Measurements from ENCODE around the gene SPDYE4. TPM values are rescaled to one million over a fixed set of nuclear protein-coding genes. Genes with fewer than 3 reads are reported as not detected.
"Not testable (repeated sequence)": the region's sequence is repeated elsewhere in the genome, so short reads cannot be mapped to it uniquely, and the experiment has no call there.

Gene SPDYE4, protein sequence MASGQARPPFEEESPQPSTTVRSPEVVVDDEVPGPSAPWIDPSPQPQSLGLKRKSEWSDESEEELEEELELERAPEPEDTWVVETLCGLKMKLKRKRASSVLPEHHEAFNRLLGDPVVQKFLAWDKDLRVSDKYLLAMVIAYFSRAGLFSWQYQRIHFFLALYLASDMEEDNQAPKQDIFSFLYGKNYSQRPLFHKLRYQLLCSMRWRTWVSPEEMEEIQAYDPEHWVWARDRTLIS
- total RNA-seq = not detected

DNA sequence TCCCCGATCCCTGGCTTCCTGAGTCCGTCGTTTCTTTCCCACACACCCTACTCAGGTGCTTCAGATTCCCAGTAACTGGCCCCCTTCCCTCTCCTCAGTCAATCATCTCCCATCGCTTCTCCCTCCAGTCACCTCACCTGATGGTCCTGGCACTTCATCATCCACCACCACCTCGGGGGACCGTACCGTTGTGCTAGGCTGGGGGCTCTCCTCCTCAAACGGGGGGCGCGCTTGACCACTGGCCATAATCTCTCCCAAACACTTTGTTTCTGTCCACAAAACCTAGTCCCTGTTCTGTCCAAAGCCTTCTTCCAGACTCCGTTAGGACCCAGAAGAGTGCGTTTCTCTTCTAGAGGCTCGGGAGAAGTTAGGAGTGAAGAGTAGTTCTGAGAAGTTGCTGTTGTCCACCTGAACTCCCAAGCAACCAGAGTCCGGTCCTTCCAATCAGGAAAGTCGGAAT is at the start of gene SPDYE4:
Gene SPDYE4, minus strand, starts transcription at position 410 of the 460 bp plus-strand sequence. Its CDS starts 164 bp downstream, at position 246.
- Mint-ChIP-seq H3K36me3 (no peaks in the 10 kb centered on the region), H3K9me3 (peaks cover 0 to 8% of the 10 kb centered on the region in 2 donors), H3K27ac (peak within 1 kb of the TSS in 1 of 2 donors; percentile 1)
- no peak for DNase-seq (ENCODE audit: low spot score in 2 of 2)
- ATAC-seq = no peak

GRCh38 chr17:8806926-8807550 is 48.7 kb upstream of the SPDYE4 start:
- no peak for ATAC-seq
- no peak for DNase-seq (ENCODE audit: low spot score in 2 of 2)
- H3K27ac Mint-ChIP-seq = peak overlapping the region in 1 of 2 donors; percentile 62
- H3K36me3 Mint-ChIP-seq = peaks cover 10 to 35% of the 10 kb centered on the region in 2 donors
- H3K9me3 Mint-ChIP-seq = peaks cover 23 to 24% of the 10 kb centered on the region in 2 donors

DNA sequence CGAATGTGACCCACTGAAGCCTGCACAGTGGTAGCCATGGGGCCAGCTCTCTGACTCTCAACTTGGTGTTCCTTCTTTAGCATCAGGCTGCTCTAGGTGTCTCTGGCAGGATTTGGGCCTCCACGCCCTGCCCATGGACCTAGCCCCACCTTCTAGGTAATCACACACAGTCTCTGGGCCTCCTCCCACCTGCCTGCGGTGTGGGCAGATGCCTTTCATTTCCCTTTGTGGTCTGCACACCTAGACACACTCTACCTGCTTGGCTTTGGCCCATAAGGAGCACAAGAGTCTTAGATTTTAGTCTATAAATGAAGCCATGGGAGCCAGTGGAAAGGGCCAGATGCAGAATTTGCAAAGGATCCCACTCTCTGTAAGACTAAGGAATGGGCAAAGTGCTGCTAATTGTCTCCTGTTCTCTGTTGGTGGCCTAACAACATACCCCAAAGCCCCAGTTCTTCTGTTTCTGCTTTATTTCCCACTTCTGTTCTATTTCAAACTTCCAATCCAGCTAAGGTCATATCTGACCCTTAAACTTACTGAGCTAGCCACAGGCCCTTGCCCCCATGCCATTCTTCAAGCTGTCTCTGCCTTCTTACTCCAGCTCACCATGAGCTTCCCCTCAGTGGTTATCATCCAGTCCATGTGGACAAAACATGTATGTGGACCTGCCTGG is 48.0 kb upstream of the SPDYE4 start:
- peaks cover 17 to 18% of the 10 kb centered on the region in 2 donors for H3K9me3 Mint-ChIP-seq
- DNase-seq (ENCODE audit: low spot score in 2 of 2) (no peak), ATAC-seq (no peak)
- no peak overlapping the region for H3K27ac Mint-ChIP-seq
- peaks cover 4 to 29% of the 10 kb centered on the region in 2 donors for H3K36me3 Mint-ChIP-seq

GRCh38 chr17:8805396-8805795 is 47.0 kb upstream of the SPDYE4 start:
- not testable (repeated sequence) for H3K27ac Mint-ChIP-seq; ATAC-seq; DNase-seq (ENCODE audit: low spot score in 2 of 2)
- Mint-ChIP-seq H3K9me3 (peaks cover 16 to 18% of the 10 kb centered on the region in 2 donors), H3K36me3 (peaks cover 0 to 21% of the 10 kb centered on the region in 2 donors)

DNA sequence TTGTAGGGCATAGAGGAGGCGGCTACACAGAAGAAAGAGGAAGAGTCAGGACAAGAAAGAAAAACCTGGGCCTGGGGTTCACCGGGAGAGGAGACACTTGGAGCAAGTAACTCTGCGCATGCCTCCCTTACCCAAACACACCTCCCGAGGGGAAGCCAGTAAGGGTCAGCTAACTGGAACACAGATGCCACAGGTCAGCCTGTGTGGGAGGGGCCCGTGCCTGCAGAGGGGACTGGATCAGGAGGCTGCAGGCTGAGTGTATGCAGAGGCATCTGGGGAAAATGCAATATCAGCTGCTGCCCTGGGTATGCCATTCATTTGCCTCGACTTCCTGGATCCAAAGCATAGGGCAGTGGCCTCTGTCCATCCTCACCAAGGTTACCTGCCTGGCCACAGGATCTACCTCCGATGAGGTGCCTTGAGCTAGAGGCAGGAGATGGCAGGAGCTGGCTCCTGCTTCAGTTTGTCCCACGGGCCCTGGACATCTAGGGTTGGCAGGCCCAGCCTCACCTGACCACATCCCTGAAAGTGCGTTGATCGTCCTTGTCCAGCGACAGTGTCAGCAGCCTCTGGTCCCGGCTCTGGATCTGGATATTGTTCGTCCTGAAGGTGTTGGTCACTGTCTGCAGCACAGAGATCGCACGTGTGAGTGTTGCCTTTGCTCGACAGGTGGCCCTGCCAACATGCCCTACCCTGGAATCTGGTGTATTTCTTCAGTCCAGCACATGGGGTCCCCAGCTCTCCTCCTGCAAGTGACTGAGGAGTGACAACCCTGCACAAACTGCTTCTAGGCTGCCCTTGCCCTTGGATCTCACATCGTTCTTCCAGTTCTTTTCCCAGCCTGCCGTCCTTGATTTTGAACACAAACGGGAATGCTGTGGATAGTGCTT is 45.4 kb upstream of the SPDYE4 start:
- peaks cover 0 to 15% of the 10 kb centered on the region in 2 donors for H3K36me3 Mint-ChIP-seq
- no peak overlapping the region for H3K27ac Mint-ChIP-seq
- peaks cover 10 to 11% of the 10 kb centered on the region in 2 donors for H3K9me3 Mint-ChIP-seq
- ATAC-seq (no peak), DNase-seq (ENCODE audit: low spot score in 2 of 2) (no peak)

- no peak for ATAC-seq
- Mint-ChIP-seq H3K27ac (no peak overlapping the region), H3K9me3 (no peaks in the 10 kb centered on the region), H3K36me3 (no peaks in the 10 kb centered on the region)
- DNase-seq (ENCODE audit: low spot score in 2 of 2) = no peak
Observed at GRCh38 chr17:8801135-8801840, 42.9 kb upstream of the SPDYE4 start.

- no peak for DNase-seq (ENCODE audit: low spot score in 2 of 2)
- ATAC-seq = no peak
- Mint-ChIP-seq H3K9me3 (no peaks in the 10 kb centered on the region), H3K27ac (no peak overlapping the region), H3K36me3 (no peaks in the 10 kb centered on the region)
Observed at GRCh38 chr17:8800656-8801055, 42.3 kb upstream of the SPDYE4 start.

- no peaks in the 10 kb centered on the region for H3K9me3 Mint-ChIP-seq
- DNase-seq (ENCODE audit: low spot score in 2 of 2) (no peak), ATAC-seq (no peak)
- no peak overlapping the region for H3K27ac Mint-ChIP-seq
- no peaks in the 10 kb centered on the region for H3K36me3 Mint-ChIP-seq
Observed at GRCh38 chr17:8799570-8800212, 41.3 kb upstream of the SPDYE4 start.

- H3K9me3 Mint-ChIP-seq = no peaks in the 10 kb centered on the region
- DNase-seq (ENCODE audit: low spot score in 2 of 2) (no peak), ATAC-seq (peak in 1 of 2 donors; percentile 50)
- H3K27ac Mint-ChIP-seq = no peak within 1 kb of the TSS
- no peaks in the 10 kb centered on the region for H3K36me3 Mint-ChIP-seq
Observed at GRCh38 chr17:8798846-8799569, 40.7 kb upstream of the SPDYE4 start, which contains the start of gene MFSD6L. TSS of gene MFSD6L (minus strand) at chr17:8799365. CDS start at chr17:8799120, 245 bp downstream.

DNA sequence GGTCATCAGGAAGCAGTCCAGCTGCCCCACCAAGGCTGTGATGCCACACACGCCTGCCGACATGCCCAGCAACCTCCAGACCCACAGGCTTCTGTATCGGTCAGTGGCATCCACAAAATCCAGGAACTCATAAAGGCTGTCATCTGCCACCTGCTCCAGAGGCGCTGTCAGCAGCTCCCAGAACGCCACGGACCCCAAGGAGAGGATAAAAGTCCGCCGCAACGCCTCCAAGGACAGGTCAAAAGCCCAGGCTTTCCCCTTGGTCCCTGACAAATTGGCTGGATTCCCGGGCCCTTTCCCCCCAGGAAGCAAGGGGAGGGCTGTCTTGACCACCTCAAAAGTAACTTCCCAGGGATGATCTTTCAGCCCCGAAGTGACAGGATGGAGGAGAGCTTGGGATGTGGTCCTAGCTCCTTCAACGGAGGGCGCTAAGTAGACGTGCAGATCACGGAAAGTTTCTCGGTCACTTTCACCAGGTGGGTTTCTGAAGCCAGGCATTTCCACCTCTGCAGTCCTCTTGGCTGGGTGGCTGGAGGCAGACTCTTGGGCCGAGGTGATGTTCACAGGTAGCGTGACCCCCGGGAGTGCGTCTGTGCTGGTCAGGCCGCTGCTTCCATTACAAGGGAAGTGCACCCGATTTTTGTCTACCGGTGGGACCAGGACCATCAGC is 40.0 kb upstream of the SPDYE4 start:
- H3K9me3 Mint-ChIP-seq = no peaks in the 10 kb centered on the region
- H3K36me3 Mint-ChIP-seq = no peaks in the 10 kb centered on the region
- DNase-seq (ENCODE audit: low spot score in 2 of 2) (no peak), ATAC-seq (no peak)
- H3K27ac Mint-ChIP-seq = no peak overlapping the region

DNA sequence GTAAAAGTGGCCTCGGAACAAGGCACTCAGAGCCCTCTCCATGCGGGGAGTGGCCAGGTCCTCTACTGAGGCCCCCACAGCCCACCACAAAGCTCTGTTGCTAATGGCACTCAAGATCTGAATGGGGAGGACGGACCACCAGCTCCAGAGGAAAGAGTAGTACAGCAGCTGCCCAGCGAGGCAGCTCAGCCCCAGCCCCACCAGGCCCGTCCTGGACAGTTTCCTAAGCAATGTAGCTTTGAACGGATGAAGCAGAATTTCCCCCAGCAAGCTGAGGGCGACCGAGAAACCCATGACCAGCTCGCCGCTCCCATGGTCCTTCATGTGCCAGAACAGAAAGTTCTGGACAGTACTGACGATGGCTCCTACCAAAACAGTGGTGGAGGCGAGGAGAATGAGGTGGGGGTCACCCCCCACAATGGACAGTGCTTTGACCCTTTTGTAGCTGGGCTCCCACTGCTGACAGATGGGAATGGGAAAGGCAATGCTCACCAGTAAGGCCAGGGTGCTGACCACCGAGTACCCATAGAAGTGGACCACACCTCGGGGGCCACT is 39.4 kb upstream of the SPDYE4 start:
- Mint-ChIP-seq H3K9me3 (no peaks in the 10 kb centered on the region), H3K36me3 (no peaks in the 10 kb centered on the region), H3K27ac (peak overlapping the region in 1 of 2 donors; percentile 82)
- no peak for ATAC-seq
- DNase-seq (ENCODE audit: low spot score in 2 of 2) = no peak

DNA sequence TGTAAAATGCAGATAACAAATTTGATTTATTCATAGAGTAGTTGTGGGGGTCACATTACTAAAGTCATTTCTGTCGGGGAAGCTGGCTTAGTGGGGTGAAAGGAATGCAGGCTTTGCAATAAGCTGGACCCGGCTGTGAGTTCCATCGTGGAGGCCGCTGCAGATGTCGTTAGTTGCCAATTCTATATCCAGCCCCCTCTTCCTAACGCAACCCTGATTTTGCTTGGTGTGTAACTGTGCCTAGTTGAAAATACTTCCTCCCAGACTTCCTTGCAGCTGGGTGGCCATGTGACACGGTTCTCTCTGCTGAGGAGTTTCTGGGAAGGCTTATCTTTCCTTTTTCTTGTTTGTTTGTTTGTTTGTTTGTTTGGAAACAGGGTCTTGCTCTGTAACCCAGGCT is 36.3 kb upstream of the SPDYE4 start:
- no peak for ATAC-seq

DNA sequence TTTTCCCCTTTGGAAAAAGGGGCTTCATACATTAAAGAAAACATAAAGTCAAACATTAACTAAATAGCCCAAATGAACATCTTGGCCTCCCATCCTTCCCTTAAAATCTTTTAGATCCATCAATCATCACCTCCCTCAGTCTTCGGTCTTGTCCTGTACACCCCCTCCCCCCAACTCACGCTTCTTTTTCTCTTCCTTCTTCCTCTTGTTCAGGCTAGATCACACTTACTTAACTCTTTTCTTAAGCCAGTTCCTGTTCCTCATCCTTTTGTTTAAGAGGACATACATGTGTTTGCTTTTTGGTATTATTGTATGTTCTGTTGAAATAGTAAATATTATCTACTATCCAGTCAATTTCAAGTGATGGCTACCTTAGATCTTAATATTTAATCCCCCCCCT is 35.3 kb upstream of the SPDYE4 start:
- H3K9me3 Mint-ChIP-seq = peaks cover 0 to 5% of the 10 kb centered on the region in 2 donors
- peaks cover 0 to 8% of the 10 kb centered on the region in 2 donors for H3K36me3 Mint-ChIP-seq
- no peak for ATAC-seq
- H3K27ac Mint-ChIP-seq = no peak overlapping the region
- no peak for DNase-seq (ENCODE audit: low spot score in 2 of 2)

More for the DNA sequence above, 36.3 kb upstream of the SPDYE4 start:
- no peak for DNase-seq (ENCODE audit: low spot score in 2 of 2)
- H3K9me3 Mint-ChIP-seq = peaks cover 0 to 5% of the 10 kb centered on the region in 2 donors
- peaks cover 0 to 8% of the 10 kb centered on the region in 2 donors for H3K36me3 Mint-ChIP-seq
- peak overlapping the region in 1 of 2 donors; percentile 79 for H3K27ac Mint-ChIP-seq

GRCh38 chr17:8792646-8793045 is 34.3 kb upstream of the SPDYE4 start:
- Mint-ChIP-seq H3K36me3 (peaks cover 0 to 8% of the 10 kb centered on the region in 2 donors), H3K9me3 (peaks cover 0 to 5% of the 10 kb centered on the region in 2 donors), H3K27ac (no peak overlapping the region)
- DNase-seq (ENCODE audit: low spot score in 2 of 2) (no peak), ATAC-seq (no peak)
